ENCODE measurements around the gene CRACDL.
"Not testable (repeated sequence)": the region's sequence is repeated elsewhere in the genome, so short reads cannot be mapped to it uniquely, and the experiment has no call there.

CRACDL gene

GRCh38 chr2:98903767-98904485 is 32.1 kb downstream of the CRACDL start:
- no peak for DNase-seq

DNA sequence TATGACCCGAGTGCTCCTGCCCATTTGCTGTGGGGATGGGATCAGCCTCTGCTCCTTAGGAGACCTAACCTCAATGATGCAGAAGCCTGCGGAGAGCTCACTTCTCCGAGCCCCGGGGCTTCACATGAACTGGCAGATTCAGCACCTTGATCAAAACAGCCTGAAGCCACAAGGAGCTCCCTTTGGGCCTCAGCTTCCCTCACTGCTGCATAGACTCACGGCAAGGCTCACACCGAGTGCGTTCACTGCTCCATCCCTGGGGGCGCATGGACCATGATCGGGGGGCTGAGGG is 33.0 kb downstream of the CRACDL start:
- DNase-seq = no peak

DNA sequence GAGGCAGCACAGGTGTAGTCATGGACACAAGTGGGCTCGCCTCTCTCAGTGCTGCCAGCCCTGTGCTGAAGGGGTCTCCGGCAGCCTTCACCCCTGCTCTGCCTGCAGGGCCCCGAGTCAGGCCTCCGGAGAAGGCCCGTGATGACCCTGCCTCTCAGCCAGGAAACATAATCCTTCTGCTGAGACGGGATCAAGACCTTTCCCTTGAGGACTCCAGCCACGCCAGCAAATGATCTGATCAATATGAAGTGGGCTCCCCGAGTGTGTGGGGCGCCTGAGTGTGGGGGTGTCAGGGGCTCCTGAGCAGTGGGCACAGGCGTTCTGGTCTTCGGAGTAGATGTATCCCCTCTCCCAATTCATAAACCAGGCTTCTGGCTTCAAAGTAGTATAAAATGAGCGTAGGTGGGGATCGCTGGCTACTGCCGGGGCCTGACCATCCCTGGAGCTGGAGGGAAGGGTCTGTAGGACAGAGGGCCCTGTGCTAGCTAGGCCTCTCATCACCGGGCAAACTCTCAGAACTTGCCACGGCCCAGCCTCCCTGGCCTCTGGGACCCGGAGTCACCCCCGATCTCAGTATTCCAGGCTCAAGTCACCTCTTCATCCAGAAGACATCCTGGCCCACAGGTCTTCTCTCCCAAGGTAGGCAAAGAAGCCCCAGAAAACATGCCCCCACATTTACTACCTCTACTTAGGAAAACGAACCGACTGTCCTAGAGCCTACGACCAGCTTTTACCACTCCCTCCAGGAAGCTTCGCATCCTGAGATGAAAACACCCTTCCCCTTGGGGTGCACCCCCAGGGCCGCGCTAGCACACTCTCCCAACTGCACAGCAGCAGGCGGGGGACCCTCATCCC is 33.6 kb downstream of the CRACDL start:
- no peak for DNase-seq

GRCh38 chr2:98901702-98902101 is 34.3 kb downstream of the CRACDL start:
- no peak for DNase-seq

DNA sequence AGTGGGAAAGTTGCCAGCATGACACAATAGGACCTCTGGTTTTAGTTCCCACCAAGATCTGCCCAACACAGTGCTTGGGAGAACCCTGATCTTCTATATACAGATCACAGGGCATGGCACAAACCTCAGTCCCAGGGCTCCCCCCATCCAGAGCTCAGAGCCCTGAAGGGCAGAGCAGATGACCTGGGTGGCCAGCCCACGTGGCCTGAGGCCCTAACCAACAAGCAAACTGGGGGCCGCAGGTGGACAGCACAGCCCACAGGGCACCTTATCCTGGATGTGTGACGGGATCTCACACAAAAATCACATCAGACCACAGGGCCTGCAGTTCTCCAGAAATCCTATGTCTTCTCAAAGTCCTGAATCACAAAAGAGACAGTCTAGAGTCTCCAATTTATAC is 34.7 kb downstream of the CRACDL start:
- no peak for DNase-seq

GRCh38 chr2:98900721-98901120 is 35.3 kb downstream of the CRACDL start:
- no peak for DNase-seq

- DNase-seq = not testable (repeated sequence)
These were observed 36.3 kb downstream of the CRACDL start for GRCh38 chr2:98899703-98900078.

GRCh38 chr2:98899041-98899702 is 36.9 kb downstream of the CRACDL start:
- no peak for DNase-seq

DNA sequence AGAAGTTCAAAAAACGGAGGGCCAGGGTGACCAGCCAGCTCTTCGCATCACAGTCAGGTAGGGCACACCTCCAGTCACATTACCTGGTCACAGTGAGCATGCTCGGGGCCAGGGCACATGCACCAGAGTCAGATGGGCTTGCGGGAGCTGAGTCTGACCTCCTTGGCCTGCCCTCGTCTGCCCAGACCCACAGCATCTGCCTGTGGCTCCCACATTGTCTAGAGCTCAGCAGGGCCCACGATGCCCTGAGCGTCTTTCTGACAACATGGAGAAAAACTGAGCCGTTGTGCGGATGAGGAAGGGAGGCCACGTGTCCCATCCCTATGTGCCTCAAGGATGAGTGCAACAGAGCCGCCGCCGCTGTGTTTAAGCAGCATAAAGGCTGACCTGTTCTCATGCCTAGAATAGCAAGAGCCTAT is 37.6 kb downstream of the CRACDL start:
- DNase-seq = no peak

DNA sequence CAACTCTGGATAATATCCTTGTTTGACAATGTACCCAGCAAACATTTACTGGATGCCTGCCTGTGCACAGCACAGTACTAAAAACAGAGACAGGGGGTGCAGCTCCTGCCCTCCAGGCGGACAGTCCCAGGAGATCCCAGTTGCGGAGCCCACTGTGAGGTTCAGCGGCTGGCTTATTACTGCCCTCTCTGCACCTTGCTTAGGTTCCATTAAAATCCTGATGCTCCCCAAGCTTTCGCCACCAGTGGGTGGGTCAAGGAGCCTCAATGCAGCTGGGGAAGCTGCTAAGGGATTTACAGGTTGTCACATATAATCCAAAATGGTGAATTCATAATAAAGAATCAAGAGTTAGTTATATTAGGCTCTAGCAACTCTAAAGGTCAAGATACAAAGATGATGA is 38.3 kb downstream of the CRACDL start:
- DNase-seq = no peak

DNA sequence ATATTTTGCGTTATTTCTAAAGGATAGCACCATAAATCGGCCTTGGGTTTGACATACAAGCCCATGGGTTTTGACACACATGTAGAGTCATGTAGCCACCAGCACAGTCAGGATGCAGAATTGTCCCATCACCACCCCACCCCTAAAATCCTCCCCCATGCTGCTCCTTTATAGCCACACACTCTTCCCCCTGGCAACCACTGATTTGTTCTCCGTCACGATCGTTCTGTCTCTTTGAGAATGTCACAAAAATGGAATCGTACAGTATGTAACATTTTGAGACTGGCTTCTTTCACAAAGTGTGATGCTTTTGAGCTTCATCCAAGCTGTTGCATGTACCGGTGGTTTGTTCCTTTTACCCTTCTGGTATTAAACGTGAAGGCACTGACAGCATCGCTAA is 39.1 kb downstream of the CRACDL start:
- no peak for DNase-seq

DNA sequence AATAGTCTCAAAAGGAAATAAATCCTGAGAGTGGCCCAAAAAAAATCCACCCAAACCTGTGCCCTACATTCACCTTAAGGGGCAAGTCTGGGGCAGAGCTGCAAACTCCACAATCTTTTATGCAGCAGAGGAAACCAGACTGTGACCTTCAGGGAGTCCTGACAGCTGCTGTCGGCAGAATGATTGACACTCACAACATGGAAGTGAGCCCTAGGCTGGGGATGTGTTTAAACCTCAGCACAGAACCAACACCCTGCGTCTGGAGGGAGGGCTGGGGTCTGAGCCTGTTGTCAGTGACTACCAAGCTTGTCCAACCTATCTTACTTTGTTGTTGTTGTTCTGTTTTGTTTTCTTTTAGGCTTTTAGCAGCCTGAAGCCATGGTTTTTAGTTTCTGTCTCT is 39.6 kb downstream of the CRACDL start:
- no peak for DNase-seq

DNA sequence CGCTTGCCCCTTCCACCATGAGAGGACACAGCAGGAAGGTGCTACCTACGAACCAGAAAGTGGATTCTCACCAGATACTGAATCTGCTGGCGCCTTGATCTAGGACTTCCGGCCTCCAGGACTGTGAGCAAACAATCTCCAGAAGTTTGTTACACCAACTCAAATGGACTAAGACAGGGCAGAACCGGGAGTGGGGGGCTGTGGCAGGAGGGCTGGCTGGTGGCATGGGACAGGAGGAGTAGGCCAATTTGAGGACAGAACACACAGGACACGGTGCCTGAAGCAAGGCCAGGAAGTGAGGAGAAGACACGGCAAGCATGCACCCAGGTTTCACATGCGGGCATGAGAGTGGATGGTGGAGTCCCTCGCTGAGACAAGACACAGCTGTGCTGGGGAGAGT is 40.1 kb downstream of the CRACDL start:
- DNase-seq = no peak

DNA sequence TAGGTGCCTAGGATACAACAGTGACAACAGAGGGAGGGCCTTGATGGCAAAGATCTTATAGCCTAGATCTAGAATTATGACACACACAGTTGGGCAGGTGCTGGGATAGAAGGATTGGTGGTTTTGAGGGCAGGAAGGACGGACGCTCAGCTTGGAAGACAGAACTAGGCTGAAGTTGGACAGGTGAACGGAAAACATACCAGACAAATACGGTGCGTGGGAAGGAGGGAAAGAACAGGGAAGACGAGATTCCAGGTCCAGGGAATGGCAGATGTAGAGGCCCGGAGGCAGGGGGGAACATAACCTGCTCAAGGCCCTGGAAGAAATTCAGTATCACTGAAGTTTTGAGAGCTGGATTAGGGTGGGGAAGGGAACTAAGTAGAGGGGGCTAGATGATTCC is 40.8 kb downstream of the CRACDL start:
- no peak for DNase-seq

GRCh38 chr2:98894331-98895000 is 41.6 kb downstream of the CRACDL start:
- no peak for DNase-seq

- no peak for DNase-seq
These were observed 42.1 kb downstream of the CRACDL start for GRCh38 chr2:98893911-98894321.

DNA sequence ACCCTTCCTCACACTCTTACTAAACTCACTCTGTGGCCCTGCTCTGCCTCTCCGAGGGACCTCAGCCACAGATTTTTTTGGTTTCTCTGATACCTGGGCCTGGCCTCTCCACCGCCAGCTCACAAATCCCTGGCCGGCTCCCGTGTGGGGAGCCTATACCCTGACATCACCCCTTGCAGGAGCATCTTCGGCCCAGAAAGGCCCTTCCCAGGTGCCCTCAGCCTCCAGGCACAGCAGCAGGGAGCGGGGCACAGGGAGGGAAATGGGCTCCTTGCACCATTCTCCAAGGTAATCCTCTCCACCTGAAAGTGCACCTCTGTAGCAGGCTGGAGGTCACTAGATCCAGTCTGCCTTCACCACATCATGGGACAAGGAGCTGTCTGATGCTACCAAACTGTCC is 43.2 kb downstream of the CRACDL start:
- DNase-seq = no peak

DNA sequence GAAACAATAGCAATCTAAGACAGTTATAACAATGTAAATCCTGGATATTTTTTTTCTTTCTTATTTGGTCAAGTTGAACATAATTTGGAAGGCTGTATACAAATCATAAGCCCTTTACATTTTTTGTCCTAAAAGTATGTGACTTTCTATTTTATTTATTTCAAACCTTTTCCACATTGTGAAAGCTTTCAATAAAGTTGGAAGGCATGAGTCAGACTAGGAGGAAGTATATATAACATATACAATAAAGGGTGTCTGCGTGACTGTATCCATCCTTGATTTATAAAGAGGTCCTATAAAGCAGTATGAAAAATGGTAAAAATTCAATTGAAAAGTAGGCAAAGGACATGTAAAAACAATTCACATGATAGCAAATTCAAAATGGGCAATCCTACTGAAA is 44.4 kb downstream of the CRACDL start:
- no peak for DNase-seq

GRCh38 chr2:98886066-98886554 is 49.9 kb downstream of the CRACDL start:
- no peak for DNase-seq

DNA sequence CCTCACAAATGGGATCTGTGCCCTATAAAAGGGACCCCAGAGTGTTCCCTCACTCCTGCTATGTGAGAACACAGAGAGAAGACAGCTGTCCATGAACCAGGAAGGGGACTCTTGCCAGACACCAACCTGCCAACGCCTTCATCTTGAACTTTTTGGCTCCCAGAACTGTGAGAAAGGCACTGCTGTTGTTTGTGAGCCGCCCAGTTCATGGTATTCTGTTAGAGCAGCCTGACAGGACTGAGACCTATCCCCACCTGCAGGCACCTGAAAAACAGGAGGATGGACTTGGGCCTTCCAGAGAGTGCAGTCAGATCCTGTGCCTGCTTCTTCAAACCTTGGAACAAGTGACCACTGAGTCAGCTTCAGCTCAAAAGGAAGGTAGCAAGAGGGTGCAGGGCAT is 51.4 kb downstream of the CRACDL start:
- no peak for DNase-seq

DNA sequence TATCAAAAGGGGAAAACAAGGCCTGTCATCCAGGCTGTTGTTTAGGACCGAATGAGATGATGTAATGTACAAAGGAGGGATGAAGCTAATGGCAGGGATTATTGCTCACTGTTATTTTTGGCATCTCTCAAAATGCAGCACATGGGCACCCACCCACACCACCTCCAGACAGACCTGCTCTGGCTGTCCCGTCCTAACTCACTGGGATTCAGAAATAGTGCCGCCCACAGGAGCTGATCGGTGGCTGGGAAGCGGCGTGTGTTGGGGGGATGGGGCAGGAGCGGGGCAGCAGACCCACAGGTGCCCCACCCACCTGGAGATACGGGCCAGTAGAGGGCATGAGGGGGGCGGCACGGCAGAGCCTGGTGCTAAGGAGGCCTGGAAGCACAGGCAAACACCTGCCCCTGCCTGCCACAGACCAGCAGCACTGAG is 52.2 kb downstream of the CRACDL start:
- DNase-seq = no peak

- DNase-seq = no peak
These were observed 52.9 kb downstream of the CRACDL start for GRCh38 chr2:98882971-98883779.

All from CD4-positive, alpha-beta T cell treated with Interleukin-1 beta for 1 hour (primary cell).